HepG2 (cell line): ENCODE results near the gene BPI. TPM values are rescaled to one million over a fixed set of nuclear protein-coding genes. Genes with fewer than 3 reads are reported as not detected.
A peak's percentile ranks its signal among the peaks of the same experiment; 100 is the strongest.

Source experiments
- CAMTA2 ChIP-seq: sonication (generic); formaldehyde crosslinking; IDR thresholded peaks from 2 replicates; pipeline ENCODE4 v1.4.0; 2020; ENCODE audit warnings: mild to moderate bottlenecking, missing genetic modification reagents, borderline replicate concordance
- HCFC1 ChIP-seq: fragments of 150-350 bp; IDR thresholded peaks from 2 replicates; pipeline ENCODE4 v1.6.1; 2014; ENCODE audit warnings: low read depth, low read length
- LCORL ChIP-seq, 2 experiments: fragments of 450-650 bp in 1 of 2; sonication (generic) in 1 of 2; formaldehyde crosslinking in 1 of 2; IDR thresholded peaks; 2 replicates each; pipeline versions ENCODE4 v1.5.0 to v1.6.1; 2017 to 2020; ENCODE audit warnings: antibody characterized with exemption in 1 of 2, missing genetic modification reagents in 1 of 2
- MAX ChIP-seq: IDR thresholded peaks from 2 replicates; pipeline ENCODE4 v1.6.1; 2012; ENCODE audit warnings: inconsistent platforms
- PBX3 ChIP-seq: sonication (generic); formaldehyde crosslinking; IDR thresholded peaks from 2 replicates; pipeline ENCODE4 v1.8.1; 2023; ENCODE audit warnings: missing genetic modification reagents, inconsistent platforms, borderline replicate concordance
- SIX1 ChIP-seq: sonication (generic); formaldehyde crosslinking; IDR thresholded peaks from 2 replicates; pipeline ENCODE4 v1.4.0; 2020; ENCODE audit warnings: missing genetic modification reagents, borderline replicate concordance
- SRSF9 ChIP-seq: fragments of 200-400 bp; formaldehyde crosslinking; IDR thresholded peaks from 2 replicates; pipeline ENCODE4 v1.6.1; 2018; ENCODE audit warnings: borderline replicate concordance, mild to moderate bottlenecking, low read depth, low read length; ENCODE audit not compliant: insufficient read depth, poor library complexity, severe bottlenecking
- SRY ChIP-seq: sonication (generic); formaldehyde crosslinking; IDR thresholded peaks from 2 replicates; pipeline ENCODE4 v1.8.0; 2022; ENCODE audit warnings: mild to moderate bottlenecking, missing genetic modification reagents
- TBL1XR1 ChIP-seq: fragments of 150-350 bp; IDR thresholded peaks from 2 replicates; pipeline ENCODE4 v1.6.1; 2014; ENCODE audit warnings: borderline replicate concordance, low read length; ENCODE audit not compliant: partially characterized antibody
- TOE1 ChIP-seq: sonication (generic); formaldehyde crosslinking; IDR thresholded peaks from 2 replicates; pipeline ENCODE4 v1.4.0; 2020; ENCODE audit warnings: mild to moderate bottlenecking, missing genetic modification reagents
- ZNF282 ChIP-seq: fragments of 450-650 bp; IDR thresholded peaks from 2 replicates; pipeline ENCODE4 v1.6.1; 2018; ENCODE audit not compliant: partially characterized antibody
- ZNF33B ChIP-seq: sonication (generic); formaldehyde crosslinking; IDR thresholded peaks from 2 replicates; pipeline ENCODE4 v1.5.1; 2020; ENCODE audit warnings: mild to moderate bottlenecking, missing genetic modification reagents
- ZNF414 ChIP-seq: sonication (generic); formaldehyde crosslinking; IDR thresholded peaks from 2 replicates; pipeline ENCODE4 v1.5.0; 2020; ENCODE audit warnings: missing genetic modification reagents
- ZNF484 ChIP-seq: sonication (generic); formaldehyde crosslinking; IDR thresholded peaks from 2 replicates; pipeline ENCODE4 v1.5.1; 2020; ENCODE audit warnings: mild to moderate bottlenecking, low read depth, missing genetic modification reagents, borderline replicate concordance
- ZNF546 ChIP-seq: sonication (generic); formaldehyde crosslinking; conservative IDR thresholded peaks from 2 replicates; pipeline ENCODE4 v1.8.1; 2023; ENCODE audit warnings: mild to moderate bottlenecking, missing genetic modification reagents
- ZNF547 ChIP-seq: sonication (generic); formaldehyde crosslinking; IDR thresholded peaks from 2 replicates; pipeline ENCODE4 v1.5.1; 2020; ENCODE audit warnings: mild to moderate bottlenecking, missing genetic modification reagents
- ZNF558 ChIP-seq: sonication (generic); formaldehyde crosslinking; IDR thresholded peaks from 2 replicates; pipeline ENCODE4 v1.9.0; 2022; ENCODE audit warnings: mild to moderate bottlenecking, missing genetic modification reagents, borderline replicate concordance
- ZNF619 ChIP-seq: sonication (generic); formaldehyde crosslinking; IDR thresholded peaks from 2 replicates; pipeline ENCODE4 v1.4.0; 2020; ENCODE audit warnings: mild to moderate bottlenecking, missing genetic modification reagents
- ZNF687 ChIP-seq: sonication (generic); formaldehyde crosslinking; IDR thresholded peaks from 2 replicates; pipeline ENCODE4 v1.5.1; 2020; ENCODE audit warnings: mild to moderate bottlenecking, missing genetic modification reagents, moderate library complexity
- polyA plus RNA-seq, 8 experiments: library from polyadenylated mRNA; depleted of rRNA in 3 of 8; stranded (reverse) in 7 of 8; unstranded in 1 of 8; fragments of >200 nt; fragmentation: Illumina TruSeq in 4 of 8; extraction: Trizol in 4 of 8; gene quantifications; 2 replicates each; pipeline versions ENCODE4 v1.2.1 to v1.2.3, GENCODE V29; 2011 to 2016; ENCODE audit warnings: low read depth in 4 of 8, missing spikeins in 1 of 8, mixed read lengths in 1 of 8; ENCODE audit not compliant: insufficient read depth in 1 of 8
- total RNA-seq, 5 experiments: library from RNA; depleted of rRNA; stranded (reverse); fragments of >200 nt; fragmentation: Illumina TruSeq; extraction: Trizol; gene quantifications; 2 replicates each; pipeline ENCODE4 v1.2.3, GENCODE V29; 2016; ENCODE audit warnings: low read depth in 1 of 5
- TF ChIP-seq, protein P1 (sequence below): sonication (generic); formaldehyde crosslinking; conservative IDR thresholded peaks from 2 replicates; pipeline ENCODE4 v1.5.0; 2020; ENCODE audit warnings: missing genetic modification reagents

BPI gene
- total and polyA plus RNA-seq, 2 of the 13 experiments (the other 11 are each of a cell fraction or from before 2014, with no cell fraction given), result not detected

DNA sequence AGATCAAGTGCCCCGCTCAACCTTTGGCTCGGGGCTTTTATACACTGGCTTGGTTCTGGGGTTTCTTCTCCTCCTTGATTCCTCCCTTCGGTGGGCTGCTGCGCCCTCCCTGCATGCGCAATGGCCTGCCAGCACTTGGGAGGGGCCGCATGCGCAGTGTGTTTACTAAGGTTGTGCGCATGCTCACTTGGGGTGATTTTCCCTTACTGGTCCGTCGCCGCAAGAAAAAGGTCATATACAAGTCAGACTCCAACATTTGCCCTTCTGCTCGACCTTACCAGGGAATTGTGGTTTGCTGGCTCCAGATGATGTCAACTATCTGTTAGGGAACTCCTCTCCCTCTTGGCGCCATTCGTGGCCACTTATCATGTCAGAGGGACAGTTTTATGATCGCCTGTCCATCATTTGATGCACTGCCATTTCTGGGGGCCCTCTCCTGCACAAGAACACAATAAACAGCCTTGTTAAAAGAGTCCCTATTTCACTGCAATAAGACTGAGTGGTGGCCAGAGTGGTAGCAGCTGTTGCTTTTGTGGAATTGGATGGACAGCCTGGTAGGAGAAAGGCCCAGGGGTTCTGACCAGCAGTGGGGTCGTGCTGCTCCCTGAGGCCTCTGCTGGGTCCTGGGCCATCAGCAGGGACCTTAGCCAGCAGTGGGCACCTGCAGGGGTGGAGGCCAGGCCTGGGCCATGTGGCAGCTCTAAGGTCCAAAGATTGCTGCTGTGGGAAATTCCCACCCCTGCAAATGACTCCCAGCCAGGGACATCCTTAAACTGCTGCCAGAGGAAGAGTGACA is 39.6 kb downstream of the BPI start (continued):
- peak; percentile 65; the same call in 1 of the 2 replicates for TF ChIP-seq TOE1 (CRISPR knock-in tag)
- peak; percentile 54; the same call in 1 of the 2 replicates for TF ChIP-seq ZNF414 (CRISPR knock-in tag)
- peak; percentile 52; the same call in 1 of the 2 replicates for TF ChIP-seq ZNF546 (CRISPR knock-in tag)
- TF ChIP-seq ZNF619 (CRISPR knock-in tag), result peak; percentile 88
- peak; percentile 98 for TF ChIP-seq ZNF687 (CRISPR knock-in tag)
- TF ChIP-seq ZNF282, result no peak
- peak; percentile 98 for TF ChIP-seq ZNF547 (CRISPR knock-in tag)
- TF ChIP-seq LCORL (IDR thresholded peaks at IDR 0.05), result no peak
- no peak; the same call in 1 of the 2 replicates for TF ChIP-seq LCORL (CRISPR knock-in tag; IDR thresholded peaks at IDR 0.05)
- TF ChIP-seq SRY, result no peak
- TF ChIP-seq ZNF484 (CRISPR knock-in tag), result no peak
- TF ChIP-seq PBX3 (CRISPR knock-in tag), result no peak
- TF ChIP-seq, protein P1, sequence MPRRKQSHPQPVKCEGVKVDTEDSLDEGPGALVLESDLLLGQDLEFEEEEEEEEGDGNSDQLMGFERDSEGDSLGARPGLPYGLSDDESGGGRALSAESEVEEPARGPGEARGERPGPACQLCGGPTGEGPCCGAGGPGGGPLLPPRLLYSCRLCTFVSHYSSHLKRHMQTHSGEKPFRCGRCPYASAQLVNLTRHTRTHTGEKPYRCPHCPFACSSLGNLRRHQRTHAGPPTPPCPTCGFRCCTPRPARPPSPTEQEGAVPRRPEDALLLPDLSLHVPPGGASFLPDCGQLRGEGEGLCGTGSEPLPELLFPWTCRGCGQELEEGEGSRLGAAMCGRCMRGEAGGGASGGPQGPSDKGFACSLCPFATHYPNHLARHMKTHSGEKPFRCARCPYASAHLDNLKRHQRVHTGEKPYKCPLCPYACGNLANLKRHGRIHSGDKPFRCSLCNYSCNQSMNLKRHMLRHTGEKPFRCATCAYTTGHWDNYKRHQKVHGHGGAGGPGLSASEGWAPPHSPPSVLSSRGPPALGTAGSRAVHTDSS (CRISPR knock-in tag), result no peak
- no peak for TF ChIP-seq SRSF9
- TF ChIP-seq CAMTA2 (CRISPR knock-in tag), result 0 out of 2 replicates have a peak, but pooled peaks have one; percentile 62
- no peak for TF ChIP-seq SIX1 (CRISPR knock-in tag)
- no peak for TF ChIP-seq TBL1XR1
- TF ChIP-seq HCFC1, result peak; percentile 12; the same call in 1 of the 2 replicates
- TF ChIP-seq ZNF33B (CRISPR knock-in tag), result peak; percentile 98
- TF ChIP-seq ZNF558 (CRISPR knock-in tag), result no peak
- TF ChIP-seq MAX, result peak; percentile 97
